HepG2 (cell line): ENCODE results near the gene TUBB4B. TPM values are rescaled to one million over a fixed set of nuclear protein-coding genes. Genes with fewer than 3 reads are reported as not detected.

Experiments used
- BCLAF1 ChIP-seq: fragments of 450-650 bp; IDR thresholded peaks from 2 replicates; pipeline ENCODE4 v1.6.1; 2017; ENCODE audit warnings: mild to moderate bottlenecking
- CC2D1A ChIP-seq: sonication (generic); formaldehyde crosslinking; IDR thresholded peaks from 2 replicates; pipeline ENCODE4 v1.8.1; 2023; ENCODE audit warnings: mild to moderate bottlenecking, missing genetic modification reagents
- CREB1 ChIP-seq, 2 experiments: fragments of 450-650 bp in 1 of 2; IDR thresholded peaks; 2 replicates each; pipeline ENCODE4 v1.6.1; 2016 to 2017; ENCODE audit warnings: control low read depth in 1 of 2, mild to moderate bottlenecking in 1 of 2, missing compliant biosample characterization in 1 of 2, missing genetic modification characterization in 1 of 2
- E2F5 ChIP-seq: sonication (generic); formaldehyde crosslinking; conservative IDR thresholded peaks from 2 replicates; pipeline ENCODE4 v1.4.0; 2020; ENCODE audit warnings: missing genetic modification reagents
- ETS1 ChIP-seq: sonication (generic); formaldehyde crosslinking; IDR thresholded peaks from 2 replicates; pipeline ENCODE4 v1.4.0; 2020; ENCODE audit warnings: missing genetic modification reagents
- GTF2F1 ChIP-seq: fragments of 150-350 bp; IDR thresholded peaks from 2 replicates; pipeline ENCODE4 v1.6.1; 2014; ENCODE audit warnings: low read length
- JUND ChIP-seq: sonication (generic); formaldehyde crosslinking; IDR thresholded peaks from 2 replicates; pipeline ENCODE4 v1.8.0; 2022; ENCODE audit warnings: mild to moderate bottlenecking, missing genetic modification reagents
- NFE2 ChIP-seq: sonication (generic); formaldehyde crosslinking; IDR thresholded peaks from 2 replicates; pipeline ENCODE4 v1.4.0; 2020; ENCODE audit warnings: missing genetic modification reagents
- PHF8 ChIP-seq: sonication (generic); formaldehyde crosslinking; IDR thresholded peaks from 2 replicates; pipeline ENCODE4 v1.5.0; 2020; ENCODE audit warnings: missing genetic modification reagents
- PTBP1 ChIP-seq: fragments of 200-400 bp; formaldehyde crosslinking; IDR thresholded peaks from 2 replicates; pipeline ENCODE4 v1.6.1; 2018; ENCODE audit warnings: low read length, low read depth; ENCODE audit not compliant: poor library complexity, severe bottlenecking
- SATB2 ChIP-seq: sonication (generic); formaldehyde crosslinking; IDR thresholded peaks from 2 replicates; pipeline ENCODE4 v1.5.0; 2020; ENCODE audit warnings: missing genetic modification reagents
- SUZ12 ChIP-seq: fragments of 150-350 bp; IDR thresholded peaks from 2 replicates; pipeline ENCODE4 v1.6.1; 2014; ENCODE audit warnings: low read depth, low read length
- TRIM24 ChIP-seq: sonication (generic); formaldehyde crosslinking; IDR thresholded peaks from 2 replicates; pipeline ENCODE4 v1.8.0; 2022; ENCODE audit warnings: mild to moderate bottlenecking, missing genetic modification reagents
- YY1 ChIP-seq: IDR thresholded peaks from 2 replicates; pipeline ENCODE4 v1.6.1; 2011; ENCODE audit warnings: low read length, low read depth, moderate library complexity, mild to moderate bottlenecking; ENCODE audit not compliant: insufficient read depth, insufficient replicate concordance
- ZEB1 ChIP-seq: IDR thresholded peaks from 2 replicates; pipeline ENCODE4 v1.6.1; 2012; ENCODE audit warnings: mild to moderate bottlenecking, low read depth, inconsistent platforms; ENCODE audit not compliant: insufficient replicate concordance
- ZNF207 ChIP-seq: fragments of 450-650 bp; IDR thresholded peaks from 2 replicates; pipeline ENCODE4 v1.6.1; 2016; ENCODE audit warnings: antibody characterized with exemption, borderline replicate concordance
- ZNF235 ChIP-seq: sonication (generic); formaldehyde crosslinking; IDR thresholded peaks from 2 replicates; pipeline ENCODE4 v1.8.1; 2023; ENCODE audit warnings: mild to moderate bottlenecking, missing genetic modification reagents, borderline replicate concordance
- ZNF264 ChIP-seq: sonication (generic); formaldehyde crosslinking; IDR thresholded peaks from 2 replicates; pipeline ENCODE4 v1.4.0; 2020; ENCODE audit warnings: missing genetic modification reagents
- ZNF281 ChIP-seq: sonication (generic); formaldehyde crosslinking; IDR thresholded peaks from 2 replicates; pipeline ENCODE4 v1.4.0; 2020; ENCODE audit warnings: missing genetic modification reagents, borderline replicate concordance
- ZNF30 ChIP-seq: sonication (generic); formaldehyde crosslinking; IDR thresholded peaks from 2 replicates; pipeline ENCODE4 v1.5.0; 2020; ENCODE audit warnings: mild to moderate bottlenecking, missing genetic modification reagents
- ZNF350 ChIP-seq: sonication (generic); formaldehyde crosslinking; IDR thresholded peaks from 2 replicates; pipeline ENCODE4 v1.4.0; 2020; ENCODE audit warnings: mild to moderate bottlenecking, low read depth, missing genetic modification reagents, borderline replicate concordance
- ZNF530 ChIP-seq: sonication (generic); formaldehyde crosslinking; IDR thresholded peaks from 2 replicates; pipeline ENCODE4 v1.5.0; 2020; ENCODE audit warnings: low read depth, mild to moderate bottlenecking, missing genetic modification reagents
- ZNF607 ChIP-seq: sonication (generic); formaldehyde crosslinking; IDR thresholded peaks from 2 replicates; pipeline ENCODE4 v1.5.1; 2020; ENCODE audit warnings: missing genetic modification reagents, mild to moderate bottlenecking, borderline replicate concordance
- ZNF615 ChIP-seq: sonication (generic); formaldehyde crosslinking; IDR thresholded peaks from 2 replicates; pipeline ENCODE4 v1.5.0; 2020; ENCODE audit warnings: mild to moderate bottlenecking, missing genetic modification reagents, borderline replicate concordance
- polyA plus RNA-seq, 8 experiments: library from polyadenylated mRNA; depleted of rRNA in 3 of 8; stranded (reverse) in 7 of 8; unstranded in 1 of 8; fragments of >200 nt; fragmentation: Illumina TruSeq in 4 of 8; extraction: Trizol in 4 of 8; gene quantifications; 2 replicates each; pipeline versions ENCODE4 v1.2.1 to v1.2.3, GENCODE V29; 2011 to 2016; ENCODE audit warnings: low read depth in 4 of 8, missing spikeins in 1 of 8, mixed read lengths in 1 of 8; ENCODE audit not compliant: insufficient read depth in 1 of 8
- total RNA-seq, 5 experiments: library from RNA; depleted of rRNA; stranded (reverse); fragments of >200 nt; fragmentation: Illumina TruSeq; extraction: Trizol; gene quantifications; 2 replicates each; pipeline ENCODE4 v1.2.3, GENCODE V29; 2016; ENCODE audit warnings: low read depth in 1 of 5

The TUBB4B gene
- total and polyA plus RNA-seq, 2 of the 13 experiments (the other 11 are each of a cell fraction or from before 2014, with no cell fraction given), result 182 to 412 TPM

GRCh38 chr9:137218754-137219271 is 22.3 kb upstream of the TUBB4B start (continued):
- TF ChIP-seq CC2D1A, result no peak
- TF ChIP-seq SATB2, result no peak
- TF ChIP-seq ZNF281, result peak; percentile 71; the same call in 1 of the 2 replicates
- TF ChIP-seq ZNF30 (CRISPR knock-in tag), result no peak
- no peak for TF ChIP-seq YY1
- no peak for TF ChIP-seq ZEB1
- TF ChIP-seq GTF2F1, result no peak
- no peak for TF ChIP-seq ZNF530 (CRISPR knock-in tag)
- no peak for TF ChIP-seq ZNF264
- TF ChIP-seq ZNF350, result peak; percentile 71; the same call in 1 of the 2 replicates
- TF ChIP-seq ZNF615 (CRISPR knock-in tag), result no peak
- TF ChIP-seq ZNF207, result no peak
- no peak for TF ChIP-seq ZNF235 (CRISPR knock-in tag)
- TF ChIP-seq PTBP1, result no peak
- TF ChIP-seq SUZ12, result no peak
- TF ChIP-seq TRIM24 (CRISPR knock-in tag), result no peak
- no peak for TF ChIP-seq E2F5
- TF ChIP-seq NFE2 (CRISPR knock-in tag), result no peak
- TF ChIP-seq CREB1 (IDR thresholded peaks at IDR 0.05), result no peak
- no peak for TF ChIP-seq CREB1 (CRISPR knock-in tag; IDR thresholded peaks at IDR 0.05)
- TF ChIP-seq ZNF607, result peak; percentile 53; the same call in 1 of the 2 replicates
- no peak for TF ChIP-seq ETS1 (CRISPR knock-in tag)
- TF ChIP-seq BCLAF1, result no peak
- TF ChIP-seq PHF8, result no peak; the same call in 1 of the 2 replicates
- TF ChIP-seq JUND (CRISPR knock-in tag), result peak; percentile 65; the same call in 1 of the 2 replicates
